HG03135 (cell line): Measurements from ENCODE around the gene FAM98A.

Experiments used
- ATAC-seq: cut with Tn5 transposase; IDR thresholded peaks from one replicate; pipeline ENCODE4 v1.9.1; 2021; ENCODE audit warnings: mild to moderate bottlenecking, moderate library complexity; ENCODE audit not compliant: unreplicated experiment

Gene FAM98A

GRCh38 chr2:33598561-33599174 lies 431 bp downstream of the FAM98A start:
- peak; percentile 52 for ATAC-seq

GRCh38 chr2:33597026-33597425 lies 2.1 kb downstream of the FAM98A start:
- ATAC-seq, result no peak

GRCh38 chr2:33595385-33595784 lies 3.7 kb downstream of the FAM98A start:
- no peak for ATAC-seq

GRCh38 chr2:33589444-33589843 lies 9.7 kb downstream of the FAM98A start:
- ATAC-seq, result no peak

GRCh38 chr2:33588232-33588631 lies 10.9 kb downstream of the FAM98A start:
- no peak for ATAC-seq

- ATAC-seq, result no peak
Observed at GRCh38 chr2:33586766-33587165, 12.3 kb downstream of the FAM98A start.

GRCh38 chr2:33583194-33583938 lies 15.7 kb downstream of the FAM98A start:
- no peak for ATAC-seq

GRCh38 chr2:33581872-33582271 lies 17.2 kb downstream of the FAM98A start:
- no peak for ATAC-seq

GRCh38 chr2:33579227-33579626 lies 19.9 kb downstream of the FAM98A start:
- ATAC-seq, result no peak

GRCh38 chr2:33577668-33578067 lies 21.4 kb downstream of the FAM98A start:
- ATAC-seq, result no peak

GRCh38 chr2:33577084-33577483 lies 22.0 kb downstream of the FAM98A start:
- ATAC-seq, result no peak

GRCh38 chr2:33573657-33574056 lies 25.4 kb downstream of the FAM98A start:
- ATAC-seq, result no peak

GRCh38 chr2:33570681-33571080 lies 28.4 kb downstream of the FAM98A start:
- ATAC-seq, result no peak

- no peak for ATAC-seq
Observed at GRCh38 chr2:33561872-33562271, 37.2 kb downstream of the FAM98A start.

GRCh38 chr2:33560017-33560416 lies 39.1 kb downstream of the FAM98A start:
- no peak for ATAC-seq

GRCh38 chr2:33559328-33559727 lies 39.8 kb downstream of the FAM98A start:
- ATAC-seq, result no peak

GRCh38 chr2:33555681-33556080 lies 43.4 kb downstream of the FAM98A start:
- ATAC-seq, result no peak

- ATAC-seq, result no peak
Observed at GRCh38 chr2:33552758-33553461, 46.2 kb downstream of the FAM98A start.

GRCh38 chr2:33550206-33550605 lies 48.9 kb downstream of the FAM98A start:
- ATAC-seq, result no peak

- ATAC-seq, result no peak
Observed at GRCh38 chr2:33541243-33541642, 57.9 kb downstream of the FAM98A start.

GRCh38 chr2:33535421-33535820 lies 63.7 kb downstream of the FAM98A start:
- ATAC-seq, result no peak
